ENCODE results near the gene ARID2.

GRCh38 chr12:45803111-45803510, 73.6 kb downstream of the ARID2 start:
- TF ChIP-seq CTCF (conservative IDR thresholded peaks at IDR 0.05 in 1 of 2, IDR thresholded peaks at IDR 0.05 in 1 of 2; ENCODE audit: extremely low read depth in 1 of 2, insufficient read depth in 1 of 2, low read depth in 1 of 2, low read length in 2 of 2) (no peak), EZH2 (IDR thresholded peaks at IDR 0.05; ENCODE audit: borderline replicate concordance, low read length) (no peak)

Data from mammary epithelial cell (primary cell).